ENCODE results near the gene UQCC3. TPM values are rescaled to one million over a fixed set of nuclear protein-coding genes. Genes with fewer than 3 reads are reported as not detected.
A peak's percentile ranks its signal among the peaks of the same experiment; 100 is the strongest.

The UQCC3 gene
- total RNA-seq, 2 donors from 2014 or later: 10.4 to 12.9 TPM

DNA sequence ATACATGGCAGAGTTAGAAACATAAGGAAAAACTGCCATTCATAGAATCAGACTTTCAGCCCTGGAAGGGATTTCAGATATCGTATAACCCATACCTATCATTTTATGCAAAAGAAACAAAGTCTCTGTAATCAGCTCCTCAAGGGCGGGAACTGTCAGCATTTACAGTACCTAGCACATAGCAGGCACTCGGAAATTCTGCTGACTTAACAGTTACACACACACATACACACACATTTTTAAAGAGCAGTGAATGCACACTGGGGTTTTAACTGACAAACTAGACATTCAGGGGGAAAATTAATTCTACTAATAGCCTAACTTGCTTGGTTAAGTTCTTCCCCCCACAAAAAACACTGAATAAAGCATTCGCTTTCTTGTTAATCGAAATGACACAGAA is 44.7 kb downstream of the UQCC3 start:
- Histone ChIP-seq H3K4me3 (no peak overlapping the region), H3K36me3 (replicated peaks in 1 of 2; ENCODE audit: insufficient read depth in 1 of 2, low read depth in 2 of 2) (peaks cover 10 to 40% of the 10 kb centered on the region in 2 donors), H3K27me3 (no peaks in the 10 kb centered on the region), H3K9me3 (no peaks in the 10 kb centered on the region), H3K4me1 (peaks cover 45% of the 10 kb centered on the region), H3K27ac (peak overlapping the region in 2 of 4 donors; percentile 27 to 30)
- intact Hi-C loops (cut with DNase I): no loop called here
- TF ChIP-seq POLR2A (IDR thresholded peaks at IDR 0.05): no peak
- TF ChIP-seq, protein P1, sequence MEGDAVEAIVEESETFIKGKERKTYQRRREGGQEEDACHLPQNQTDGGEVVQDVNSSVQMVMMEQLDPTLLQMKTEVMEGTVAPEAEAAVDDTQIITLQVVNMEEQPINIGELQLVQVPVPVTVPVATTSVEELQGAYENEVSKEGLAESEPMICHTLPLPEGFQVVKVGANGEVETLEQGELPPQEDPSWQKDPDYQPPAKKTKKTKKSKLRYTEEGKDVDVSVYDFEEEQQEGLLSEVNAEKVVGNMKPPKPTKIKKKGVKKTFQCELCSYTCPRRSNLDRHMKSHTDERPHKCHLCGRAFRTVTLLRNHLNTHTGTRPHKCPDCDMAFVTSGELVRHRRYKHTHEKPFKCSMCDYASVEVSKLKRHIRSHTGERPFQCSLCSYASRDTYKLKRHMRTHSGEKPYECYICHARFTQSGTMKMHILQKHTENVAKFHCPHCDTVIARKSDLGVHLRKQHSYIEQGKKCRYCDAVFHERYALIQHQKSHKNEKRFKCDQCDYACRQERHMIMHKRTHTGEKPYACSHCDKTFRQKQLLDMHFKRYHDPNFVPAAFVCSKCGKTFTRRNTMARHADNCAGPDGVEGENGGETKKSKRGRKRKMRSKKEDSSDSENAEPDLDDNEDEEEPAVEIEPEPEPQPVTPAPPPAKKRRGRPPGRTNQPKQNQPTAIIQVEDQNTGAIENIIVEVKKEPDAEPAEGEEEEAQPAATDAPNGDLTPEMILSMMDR (IDR thresholded peaks at IDR 0.05): no peak
- 63 to 66% methylated on average over 5 of the region's 5 CpGs for WGBS, 2 donors
- ATAC-seq (no peak), DNase-seq (no peak)

DNA sequence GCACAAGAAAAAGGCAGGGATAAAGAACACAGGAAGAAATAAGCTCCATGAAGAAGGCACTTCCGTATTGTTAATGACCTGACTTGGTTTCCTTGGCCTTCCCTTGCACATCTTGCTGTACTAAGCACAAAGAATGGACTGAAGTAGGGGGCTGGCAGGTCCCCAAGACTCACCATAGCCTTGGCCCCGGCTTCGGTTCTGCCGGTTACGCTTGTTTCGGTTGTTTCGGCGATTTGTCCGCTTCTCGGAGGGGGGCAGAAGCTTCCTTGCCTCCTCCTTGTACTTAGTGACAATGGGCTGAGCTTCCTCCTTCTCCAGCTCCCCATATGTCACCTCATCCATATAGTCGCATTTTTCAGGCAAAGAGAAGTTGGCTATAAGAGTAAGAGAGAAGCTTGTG is 45.3 kb downstream of the UQCC3 start:
- ATAC-seq: no peak
- peaks cover 39% of the 10 kb centered on the region for H3K4me1 ChIP-seq
- peaks cover 15 to 42% of the 10 kb centered on the region in 2 donors for H3K36me3 ChIP-seq (replicated peaks in 1 of 2; ENCODE audit: insufficient read depth in 1 of 2, low read depth in 2 of 2)
- TF ChIP-seq POLR2A (IDR thresholded peaks at IDR 0.05): no peak
- TF ChIP-seq, protein P1 (IDR thresholded peaks at IDR 0.05): no peak
- H3K9me3 ChIP-seq: no peaks in the 10 kb centered on the region
- H3K4me3 ChIP-seq: no peak overlapping the region
- peak overlapping the region in 2 of 4 donors; percentile 27 to 30 for H3K27ac ChIP-seq
- 61 to 63% methylated on average over 11 of the region's 11 CpGs for WGBS, 2 donors
- H3K27me3 ChIP-seq: no peaks in the 10 kb centered on the region
- DNase-seq: no peak
- intact Hi-C loops (cut with DNase I): no loop called here

DNA sequence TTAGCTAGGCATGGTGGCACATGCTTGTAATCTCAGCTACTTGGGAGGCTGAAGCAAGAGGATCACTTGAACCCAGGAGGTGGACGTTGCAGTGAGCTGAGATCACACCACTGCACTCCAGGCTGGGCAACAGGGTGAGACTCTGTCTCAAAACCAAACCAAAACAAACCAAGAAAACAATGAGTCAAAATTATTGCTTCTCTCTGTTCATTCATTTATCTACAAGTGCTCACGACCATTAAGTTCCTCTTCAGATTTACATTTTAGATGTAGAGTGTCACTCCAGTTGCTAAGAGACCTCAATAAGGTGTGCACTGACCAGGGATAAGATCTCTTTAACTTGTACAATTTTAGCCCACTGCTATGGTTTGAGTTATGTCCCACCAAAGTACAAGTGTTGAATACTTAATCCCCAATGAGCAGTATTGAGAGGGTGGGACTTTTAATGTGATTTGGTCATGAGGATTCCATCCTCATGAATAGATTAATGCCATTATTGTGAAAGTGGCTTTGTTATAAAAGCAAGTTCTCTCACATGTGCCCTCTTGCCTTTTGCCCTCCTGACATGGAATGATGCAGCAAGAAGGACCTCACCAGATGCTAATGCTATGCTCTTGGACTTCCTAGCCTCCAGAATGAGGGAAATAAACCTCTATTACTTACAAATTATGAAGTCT is 48.0 kb downstream of the UQCC3 start:
- H3K4me3 ChIP-seq: no peak overlapping the region
- H3K27me3 ChIP-seq: no peaks in the 10 kb centered on the region
- TF ChIP-seq, protein P1 (IDR thresholded peaks at IDR 0.05): no peak
- no peak for TF ChIP-seq POLR2A (IDR thresholded peaks at IDR 0.05)
- no peak for DNase-seq
- H3K27ac ChIP-seq: peak overlapping the region in 1 of 4 donors; percentile 3
- H3K4me1 ChIP-seq: peaks cover 19% of the 10 kb centered on the region
- intact Hi-C loops (cut with DNase I): no loop called here
- 73 to 84% methylated on average over 2 of the region's 2 CpGs for WGBS, 2 donors
- ATAC-seq: no peak
- peaks cover 18 to 60% of the 10 kb centered on the region in 2 donors for H3K36me3 ChIP-seq (replicated peaks in 1 of 2; ENCODE audit: insufficient read depth in 1 of 2, low read depth in 2 of 2)
- no peaks in the 10 kb centered on the region for H3K9me3 ChIP-seq

DNA sequence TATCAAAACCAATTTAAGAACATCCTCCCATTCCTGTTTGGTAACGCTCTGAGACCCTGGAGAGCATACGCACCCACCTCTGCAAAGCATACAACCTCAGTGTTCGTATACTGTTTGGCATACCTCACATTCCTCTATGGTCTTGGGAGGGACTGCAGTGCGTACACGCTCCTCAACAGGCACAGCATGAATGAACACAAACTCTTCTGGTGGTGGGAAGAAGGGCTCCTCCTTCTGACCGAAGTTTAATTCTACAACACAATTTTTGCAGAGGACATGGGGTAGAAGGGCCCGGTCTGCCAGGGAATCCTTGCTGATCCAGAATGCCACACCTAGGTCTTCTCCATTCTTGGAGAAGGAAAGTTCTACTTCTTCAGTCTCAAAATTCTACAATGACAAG is 50.5 kb downstream of the UQCC3 start:
- peaks cover 18 to 42% of the 10 kb centered on the region in 2 donors for H3K36me3 ChIP-seq (replicated peaks in 1 of 2; ENCODE audit: insufficient read depth in 1 of 2, low read depth in 2 of 2)
- intact Hi-C loops (cut with DNase I): no loop called here
- H3K9me3 ChIP-seq: no peaks in the 10 kb centered on the region
- no peak for TF ChIP-seq POLR2A (IDR thresholded peaks at IDR 0.05)
- TF ChIP-seq, protein P1 (IDR thresholded peaks at IDR 0.05): no peak
- no peak overlapping the region for H3K4me3 ChIP-seq
- DNase-seq: no peak
- H3K27ac ChIP-seq: no peak overlapping the region
- no peak for ATAC-seq
- no peaks in the 10 kb centered on the region for H3K27me3 ChIP-seq
- WGBS, 2 donors: 60 to 76% methylated on average over 7 of the region's 7 CpGs
- H3K4me1 ChIP-seq: peaks cover 23% of the 10 kb centered on the region

Small RNA genes lying within 50 kb of the gene (small RNA-seq; reads per million reads assigned to genes)
- gene SNORA57: not detected

Other genes starting within 250 kb of the UQCC3 start
- gene AHNAK, start 124.9 kb upstream of the UQCC3 start, total RNA-seq: 100 to 1,000 TPM; 168 to 241 TPM
- gene EEF1G, start 97.8 kb upstream of the UQCC3 start, total RNA-seq: 1,000 to 10,000 TPM in 1 of 2 donors, 100 to 1,000 TPM in 1; 893 to 1,161 TPM
- 10 to 100 TPM; 10.1 to 11.2 TPM for gene TUT1, start 80.2 kb upstream of the UQCC3 start, total RNA-seq
- 10 to 100 TPM; 26.2 to 29.3 TPM for gene MTA2, start 69.8 kb upstream of the UQCC3 start, total RNA-seq
- 10 to 100 TPM; 31.4 to 69.9 TPM for gene EML3, start 58.9 kb upstream of the UQCC3 start, total RNA-seq
- 1 to 10 TPM; 1.8 to 4.0 TPM for gene ROM1, start 58.4 kb upstream of the UQCC3 start, total RNA-seq
- 10 to 100 TPM; 17.1 to 63.0 TPM for gene B3GAT3, start 49.7 kb upstream of the UQCC3 start, total RNA-seq
- 10 to 100 TPM; 62.3 to 64.9 TPM for gene GANAB, start 25.1 kb upstream of the UQCC3 start, total RNA-seq
- gene INTS5, start 18.4 kb upstream of the UQCC3 start, total RNA-seq: 10 to 100 TPM; 11.4 to 21.1 TPM
- gene C11orf98, start 6.5 kb upstream of the UQCC3 start, total RNA-seq: 10 to 100 TPM; 18.2 to 24.4 TPM
- 100 to 1,000 TPM in 1 of 2 donors, 1 to 10 TPM in 1; 5.4 to 110 TPM for gene CSKMT, start 6.4 kb upstream of the UQCC3 start, total RNA-seq
- 1 to 10 TPM; 4.9 to 5.6 TPM for gene LBHD1, start 594 bp downstream of the UQCC3 start, total RNA-seq
- 100 to 1,000 TPM; 129 to 204 TPM for gene UBXN1, start 7.4 kb downstream of the UQCC3 start, total RNA-seq
- gene LRRN4CL, start 17.9 kb downstream of the UQCC3 start, total RNA-seq: 1 to 10 TPM; 3.1 to 4.6 TPM
- 100 to 1,000 TPM in 1 of 2 donors, 10 to 100 TPM in 1; 44.6 to 248 TPM for gene BSCL2, start 35.8 kb downstream of the UQCC3 start, total RNA-seq
- gene GNG3, start 36.0 kb downstream of the UQCC3 start, total RNA-seq: 1 to 10 TPM in 1 of 2 donors, not detected in 1; 1.0 TPM
- gene HNRNPUL2, start 55.8 kb downstream of the UQCC3 start, total RNA-seq: 10 to 100 TPM; 19.1 to 20.5 TPM
- gene TTC9C, start 56.8 kb downstream of the UQCC3 start, total RNA-seq: 10 to 100 TPM; 12.5 to 18.5 TPM
- gene ZBTB3, start 82.5 kb downstream of the UQCC3 start, total RNA-seq: 1 to 10 TPM; 3.9 to 4.0 TPM
- 10 to 100 TPM; 19.2 to 35.9 TPM for gene POLR2G, start 89.9 kb downstream of the UQCC3 start, total RNA-seq
- 10 to 100 TPM; 23.9 to 39.9 TPM for gene TAF6L, start 99.7 kb downstream of the UQCC3 start, total RNA-seq
- 10 to 100 TPM; 40.9 to 41.8 TPM for gene TMEM179B, start 115.7 kb downstream of the UQCC3 start, total RNA-seq
- 10 to 100 TPM in 1 of 2 donors, 1 to 10 TPM in 1; 6.2 to 29.0 TPM for gene TMEM223, start 120.3 kb downstream of the UQCC3 start, total RNA-seq
- 100 to 1,000 TPM in 1 of 2 donors, 10 to 100 TPM in 1; 49.8 to 108 TPM for gene NXF1, start 133.8 kb downstream of the UQCC3 start, total RNA-seq
- gene STX5, start 160.4 kb downstream of the UQCC3 start, total RNA-seq: 10 to 100 TPM; 20.1 to 23.6 TPM
- gene TEX54, start 161.2 kb downstream of the UQCC3 start, total RNA-seq: not detected
- 10 to 100 TPM; 15.8 to 40.0 TPM for gene WDR74, start 167.9 kb downstream of the UQCC3 start, total RNA-seq
- 100 to 1,000 TPM in 1 of 2 donors, 10 to 100 TPM in 1; 75.5 to 108 TPM for gene SLC3A2, start 209.2 kb downstream of the UQCC3 start, total RNA-seq
- gene CHRM1, start 249.7 kb downstream of the UQCC3 start, total RNA-seq: not detected